Astrocyte of the spinal cord (primary cell): ENCODE data around the gene C14orf39.
A peak's percentile ranks its signal among the peaks of the same experiment; 100 is the strongest.

ENCODE experiments used
- DNase-seq: peaks from one replicate; pipeline ENCODE4 v3.0.0; 2011; ENCODE audit warnings: low read depth, low spot score
- H3K4me3 ChIP-seq: 2 replicates; pipeline ENCODE4 v1.5.1; 2011; ENCODE audit warnings: low read depth, mild to moderate bottlenecking, low read length, moderate library complexity
- CTCF ChIP-seq: IDR thresholded peaks from 2 replicates; pipeline ENCODE4 v1.5.1; 2012; ENCODE audit warnings: low read depth, mild to moderate bottlenecking, low read length, inconsistent platforms
- in situ Hi-C: cut with HindIII; loops from 2 replicates; pipeline ENCODE4 v1.10.0; 2017; ENCODE audit warnings: low sequenced_read_pairs

C14orf39 gene

DNA sequence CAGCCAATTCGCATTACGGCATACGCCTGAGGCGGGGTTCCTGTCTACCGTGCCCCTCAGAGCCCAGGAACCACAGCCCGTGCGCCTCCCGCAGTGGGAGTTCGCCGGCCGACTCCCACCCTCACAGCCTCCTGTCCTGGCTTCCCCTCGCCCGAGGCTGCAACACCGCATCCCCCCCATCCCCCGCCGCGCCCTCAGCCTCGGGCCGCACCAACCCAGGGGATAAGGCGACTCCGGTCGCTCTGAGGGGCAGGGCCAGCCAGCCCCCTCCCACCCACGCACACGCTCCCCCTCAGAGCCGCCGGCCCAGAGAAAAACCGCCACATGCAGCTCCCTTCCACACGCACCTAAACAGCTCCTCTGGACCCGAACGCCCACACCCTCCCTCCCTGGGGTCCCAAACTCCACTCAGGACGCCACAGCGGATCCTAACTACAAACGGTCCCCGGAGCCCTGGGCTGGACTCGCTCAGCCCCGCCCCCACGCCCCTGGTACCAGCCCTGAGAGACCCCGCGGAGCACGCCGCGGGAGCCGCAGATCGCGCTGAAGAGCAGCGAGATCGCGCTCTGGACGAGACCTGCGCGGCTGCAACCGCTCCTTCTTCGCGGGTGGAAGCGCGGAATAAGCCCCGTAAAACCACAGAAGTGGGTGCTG, at the start of gene C14orf39:
Gene C14orf39, minus strand, starts transcription at position 466 of the 654 bp plus-strand sequence. CDS start 985 bp downstream, outside the sequence.
- in situ Hi-C loops: no loop called here
- peak within 1 kb of the TSS; percentile 52 for H3K4me3 ChIP-seq
- peak; percentile 63 for DNase-seq
- TF ChIP-seq CTCF: no peak

DNA sequence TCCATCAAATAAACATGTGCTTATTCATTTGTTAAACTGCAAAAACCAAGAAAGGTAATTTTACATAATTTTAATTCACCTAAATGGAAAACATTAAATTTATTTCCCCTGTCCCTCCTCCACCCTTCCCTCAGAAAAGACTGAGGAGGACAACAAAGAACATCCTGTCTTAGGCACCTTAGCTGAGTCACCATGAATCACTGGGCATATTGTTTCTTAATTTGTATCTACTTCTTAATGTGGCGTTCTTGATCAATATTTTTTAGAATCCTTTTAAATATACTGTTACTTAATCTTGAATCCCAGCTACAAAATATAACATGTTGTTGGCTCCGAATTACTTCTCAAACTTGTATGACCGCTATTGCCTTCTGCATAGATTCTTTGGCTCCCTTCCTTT, 46.6 kb upstream of the C14orf39 start:
- no peak for DNase-seq
- no peak for TF ChIP-seq CTCF
- in situ Hi-C loops: no loop called here

GRCh38 chr14:60515511-60516289, 29.8 kb upstream of the C14orf39 start:
- in situ Hi-C loops: no loop called here
- H3K4me3 ChIP-seq: peak overlapping the region; percentile 12
- no peak for DNase-seq
- no peak for TF ChIP-seq CTCF

More for the DNA sequence above, 46.6 kb upstream of the C14orf39 start:
- H3K4me3 ChIP-seq: no peak overlapping the region

DNA sequence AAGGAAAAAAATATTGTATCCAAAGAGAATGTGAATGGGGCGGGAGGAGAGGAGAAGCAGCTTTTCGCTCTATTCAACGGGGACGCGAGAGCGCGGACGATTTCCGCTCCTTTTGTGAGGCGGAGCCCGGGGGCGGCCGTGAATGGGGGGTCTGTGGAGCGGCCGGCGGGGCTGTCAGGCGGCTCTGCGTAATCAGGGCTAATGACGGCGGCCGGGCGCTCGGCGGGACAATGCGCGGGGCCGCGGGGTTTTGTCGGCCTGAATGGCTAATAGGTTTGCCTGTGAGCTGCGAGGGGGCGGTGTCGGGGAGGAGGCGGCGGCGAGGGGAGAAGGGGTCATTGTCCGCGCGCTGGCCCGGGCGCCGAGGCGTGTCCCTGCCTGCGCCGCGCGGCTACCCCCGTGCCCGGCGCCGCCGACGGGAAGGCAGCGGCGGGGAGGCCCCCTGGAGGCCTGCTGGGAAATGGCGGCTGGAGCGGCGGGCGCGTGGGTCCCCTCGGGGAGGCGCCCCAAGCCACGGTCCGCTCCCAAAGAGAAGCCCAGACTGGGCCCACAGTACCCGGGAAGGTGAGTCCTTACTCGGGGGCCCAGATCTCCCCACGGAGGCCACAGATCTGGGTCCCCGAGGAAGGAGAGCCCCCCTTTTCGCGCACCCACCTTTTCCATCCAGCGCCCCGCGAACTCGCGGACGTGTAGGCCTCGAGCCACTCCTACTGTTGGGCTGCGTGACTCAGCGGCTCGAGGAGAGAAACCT, 29.1 kb upstream of the C14orf39 start:
- H3K4me3 ChIP-seq: peak overlapping the region; percentile 20
- in situ Hi-C loops: no loop called here
- DNase-seq: no peak
- no peak for TF ChIP-seq CTCF

DNA sequence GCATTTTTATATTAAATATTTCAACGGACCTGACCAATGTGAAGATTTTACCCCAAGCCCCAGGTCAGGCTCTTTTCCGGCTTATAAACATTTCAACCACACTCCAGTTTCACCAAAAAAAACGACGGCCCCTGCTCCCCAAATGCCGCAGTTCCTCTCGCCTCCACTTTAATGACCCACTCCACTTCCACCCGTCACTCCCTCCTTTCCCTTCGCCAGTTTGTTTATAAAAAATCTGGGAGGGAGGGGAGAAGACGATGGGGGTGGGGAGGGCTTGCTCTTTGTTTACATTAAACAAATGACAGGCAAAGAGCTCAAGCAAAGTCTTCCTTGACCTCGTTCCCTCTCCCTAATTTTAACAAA, 28.5 kb upstream of the C14orf39 start:
- in situ Hi-C loops: no loop called here
- no peak for DNase-seq
- no peak for TF ChIP-seq CTCF
- H3K4me3 ChIP-seq: peak overlapping the region; percentile 20

- in situ Hi-C loops: no loop called here
- DNase-seq: no peak
- H3K4me3 ChIP-seq: no peak overlapping the region
- TF ChIP-seq CTCF: no peak
These were observed 27.2 kb upstream of the C14orf39 start for GRCh38 chr14:60512973-60513571.
